ENCODE data around the gene HSD17B14.

The HSD17B14 gene

GRCh38 chr19:48842789-48843162 is 6.5 kb upstream of the HSD17B14 start:
- TF ChIP-seq ZNF384 (IDR thresholded peaks at IDR 0.05) (no peak), FOXA1 (IDR thresholded peaks at IDR 0.05) (no peak), CTBP1 (IDR thresholded peaks at IDR 0.05; ENCODE audit: borderline replicate concordance) (no peak), TARDBP (IDR thresholded peaks at IDR 0.05) (no peak), BHLHE40 (IDR thresholded peaks at IDR 0.05; ENCODE audit: borderline replicate concordance) (no peak), NFRKB (IDR thresholded peaks at IDR 0.05) (no peak), ELF4 (IDR thresholded peaks at IDR 0.05) (no peak), LEF1 (IDR thresholded peaks at IDR 0.05; ENCODE audit: borderline replicate concordance) (no peak), SP1 (IDR thresholded peaks at IDR 0.05) (no peak), SUZ12 (IDR thresholded peaks at IDR 0.05) (no peak), HDGF (IDR thresholded peaks at IDR 0.05; ENCODE audit: borderline replicate concordance) (no peak), FOXK2 (IDR thresholded peaks at IDR 0.05) (no peak), ARNT (IDR thresholded peaks at IDR 0.05) (no peak), FOXM1 (IDR thresholded peaks at IDR 0.05; ENCODE audit: borderline replicate concordance) (no peak), PKNOX1 (IDR thresholded peaks at IDR 0.05) (no peak), L3MBTL2 (conservative IDR thresholded peaks at IDR 0.05) (no peak)
- ChIA-PET CTCF (interaction anchor here (0.6 to 3.7 kb wide), 10 partner anchors 13 to 197 kb away, joined by 3 to 24 read pairs (median 4); no protein-coding TSS in a partner anchor), POLR2A (interaction anchor here (0.6 to 1.0 kb wide), 3 partner anchors 29 to 224 kb away, joined by 3 to 7 read pairs (median 3); partner anchors contain the start of genes PPP1R15A, RPL18 and SPHK2)
- DNase-seq (ENCODE audit: extremely low spot score) = peak; percentile 62

- no peak for DNase-seq (ENCODE audit: extremely low spot score)
- CTCF ChIA-PET = interaction anchor here (1.6 to 3.7 kb wide), 4 partner anchors 46 to 196 kb away, joined by 4 to 24 read pairs (median 10); no protein-coding TSS in a partner anchor
- TF ChIP-seq SP1 (IDR thresholded peaks at IDR 0.05) (no peak), BHLHE40 (IDR thresholded peaks at IDR 0.05; ENCODE audit: borderline replicate concordance) (no peak), CTBP1 (IDR thresholded peaks at IDR 0.05; ENCODE audit: borderline replicate concordance) (no peak), ZNF384 (IDR thresholded peaks at IDR 0.05) (no peak), FOXA1 (IDR thresholded peaks at IDR 0.05) (no peak), L3MBTL2 (conservative IDR thresholded peaks at IDR 0.05) (no peak), FOXM1 (IDR thresholded peaks at IDR 0.05; ENCODE audit: borderline replicate concordance) (no peak), TARDBP (IDR thresholded peaks at IDR 0.05) (no peak)
- POLR2A ChIA-PET = no interaction called here
Observed at GRCh38 chr19:48841571-48841970, 5.3 kb upstream of the HSD17B14 start.

GRCh38 chr19:48841047-48841446 is 4.8 kb upstream of the HSD17B14 start:
- CTCF ChIA-PET = interaction anchor here (3.7 kb wide), 1 partner anchor 53 kb away, joined by 24 read pairs; no protein-coding TSS in a partner anchor

GRCh38 chr19:48837687-48838086 is 1.4 kb upstream of the HSD17B14 start:
- no peak for TF ChIP-seq BHLHE40 (IDR thresholded peaks at IDR 0.05; ENCODE audit: borderline replicate concordance)
- TF ChIP-seq ARNT (IDR thresholded peaks at IDR 0.05) = no peak
- no peak for TF ChIP-seq ELF4 (IDR thresholded peaks at IDR 0.05)
- no peak for TF ChIP-seq SP1 (IDR thresholded peaks at IDR 0.05)
- no peak for TF ChIP-seq ZNF384 (IDR thresholded peaks at IDR 0.05)
- TF ChIP-seq TARDBP (IDR thresholded peaks at IDR 0.05) = no peak
- no peak for TF ChIP-seq CTBP1 (IDR thresholded peaks at IDR 0.05; ENCODE audit: borderline replicate concordance)
- TF ChIP-seq NFRKB (IDR thresholded peaks at IDR 0.05) = no peak
- no peak for TF ChIP-seq SUZ12 (IDR thresholded peaks at IDR 0.05)
- no peak for TF ChIP-seq FOXK2 (IDR thresholded peaks at IDR 0.05)
- no peak for TF ChIP-seq FOXA1 (IDR thresholded peaks at IDR 0.05)
- TF ChIP-seq HDGF (IDR thresholded peaks at IDR 0.05; ENCODE audit: borderline replicate concordance) = no peak
- no peak for TF ChIP-seq L3MBTL2 (conservative IDR thresholded peaks at IDR 0.05)
- no peak for DNase-seq (ENCODE audit: extremely low spot score)
- CTCF ChIA-PET = no interaction called here
- POLR2A ChIA-PET = interaction anchor here (1.0 to 1.2 kb wide), 4 partner anchors 22 to 208 kb away, joined by 3 to 4 read pairs (median 3); no protein-coding TSS in a partner anchor

More at GRCh38 chr19:48841047-48841446, 4.8 kb upstream of the HSD17B14 start:
- TF ChIP-seq L3MBTL2 (conservative IDR thresholded peaks at IDR 0.05) = no peak
- no peak for TF ChIP-seq TARDBP (IDR thresholded peaks at IDR 0.05)
- TF ChIP-seq BHLHE40 (IDR thresholded peaks at IDR 0.05; ENCODE audit: borderline replicate concordance) = no peak
- TF ChIP-seq HDGF (IDR thresholded peaks at IDR 0.05; ENCODE audit: borderline replicate concordance) = no peak
- no peak for TF ChIP-seq FOXA1 (IDR thresholded peaks at IDR 0.05)
- TF ChIP-seq LEF1 (IDR thresholded peaks at IDR 0.05; ENCODE audit: borderline replicate concordance) = no peak
- TF ChIP-seq SP1 (IDR thresholded peaks at IDR 0.05) = no peak
- no peak for TF ChIP-seq ELF4 (IDR thresholded peaks at IDR 0.05)
- no peak for TF ChIP-seq CTBP1 (IDR thresholded peaks at IDR 0.05; ENCODE audit: borderline replicate concordance)
- no peak for TF ChIP-seq PKNOX1 (IDR thresholded peaks at IDR 0.05)
- TF ChIP-seq ARNT (IDR thresholded peaks at IDR 0.05) = no peak
- TF ChIP-seq SUZ12 (IDR thresholded peaks at IDR 0.05) = no peak
- no peak for TF ChIP-seq ZNF384 (IDR thresholded peaks at IDR 0.05)
- TF ChIP-seq FOXM1 (IDR thresholded peaks at IDR 0.05; ENCODE audit: borderline replicate concordance) = no peak
- no peak for TF ChIP-seq FOXK2 (IDR thresholded peaks at IDR 0.05)
- DNase-seq (ENCODE audit: extremely low spot score) = no peak
- POLR2A ChIA-PET = no interaction called here

GRCh38 chr19:48837051-48837524 is 797 bp upstream of the HSD17B14 start:
- POLR2A ChIA-PET = interaction anchor here (1.0 to 1.2 kb wide), 4 partner anchors 23 to 207 kb away, joined by 3 to 4 read pairs (median 3); no protein-coding TSS in a partner anchor
- DNase-seq (ENCODE audit: extremely low spot score) = peak; percentile 91

More at GRCh38 chr19:48837051-48837524, 797 bp upstream of the HSD17B14 start:
- TF ChIP-seq PKNOX1 (IDR thresholded peaks at IDR 0.05) (0 out of 2 replicates have a peak, but pooled peaks have one; percentile 8), TARDBP (IDR thresholded peaks at IDR 0.05) (no peak), FOXK2 (IDR thresholded peaks at IDR 0.05) (no peak), L3MBTL2 (conservative IDR thresholded peaks at IDR 0.05) (no peak; the same call in 1 of the 2 replicates)
- CTCF ChIA-PET = no interaction called here

Measured in HEK293T (cell line).